Brain microvascular endothelial cell (primary cell): ENCODE results near the gene RNGTT.
A peak's percentile ranks its signal among the peaks of the same experiment; 100 is the strongest.

Source experiments
- DNase-seq: peaks from one replicate; pipeline ENCODE4 v3.0.0-alpha.2; 2020
- H3K27ac ChIP-seq: fragments of 250-450 bp; sonication (Bioruptor Pico); 2 replicates; pipeline ENCODE4 v1.5.1; 2020; ENCODE audit warnings: mild to moderate bottlenecking, moderate library complexity
- H3K27me3 ChIP-seq: fragments of 250-450 bp; sonication (Bioruptor Pico); replicated peaks from 2 replicates; pipeline ENCODE4 v1.5.1; 2020; ENCODE audit warnings: mild to moderate bottlenecking
- H3K36me3 ChIP-seq: fragments of 250-450 bp; sonication (Bioruptor Pico); replicated peaks from 2 replicates; pipeline ENCODE4 v1.5.1; 2020; ENCODE audit warnings: mild to moderate bottlenecking
- H3K4me3 ChIP-seq: 2 replicates; pipeline ENCODE4 v1.5.1; 2011; ENCODE audit warnings: low read depth, mild to moderate bottlenecking, control low read depth, low read length, moderate library complexity
- in situ Hi-C: cut with HindIII; loops from 2 replicates; pipeline ENCODE4 v1.10.0; 2017; ENCODE audit warnings: low sequenced_read_pairs, low pct_ligation_motif_present
- TF ChIP-seq, protein P1 (sequence below): IDR thresholded peaks from 2 replicates; pipeline ENCODE4 v1.5.1; 2011; ENCODE audit warnings: low read depth, mild to moderate bottlenecking, moderate library complexity, low read length, control low read depth, inconsistent platforms; ENCODE audit errors: missing control alignments

The RNGTT gene

DNA sequence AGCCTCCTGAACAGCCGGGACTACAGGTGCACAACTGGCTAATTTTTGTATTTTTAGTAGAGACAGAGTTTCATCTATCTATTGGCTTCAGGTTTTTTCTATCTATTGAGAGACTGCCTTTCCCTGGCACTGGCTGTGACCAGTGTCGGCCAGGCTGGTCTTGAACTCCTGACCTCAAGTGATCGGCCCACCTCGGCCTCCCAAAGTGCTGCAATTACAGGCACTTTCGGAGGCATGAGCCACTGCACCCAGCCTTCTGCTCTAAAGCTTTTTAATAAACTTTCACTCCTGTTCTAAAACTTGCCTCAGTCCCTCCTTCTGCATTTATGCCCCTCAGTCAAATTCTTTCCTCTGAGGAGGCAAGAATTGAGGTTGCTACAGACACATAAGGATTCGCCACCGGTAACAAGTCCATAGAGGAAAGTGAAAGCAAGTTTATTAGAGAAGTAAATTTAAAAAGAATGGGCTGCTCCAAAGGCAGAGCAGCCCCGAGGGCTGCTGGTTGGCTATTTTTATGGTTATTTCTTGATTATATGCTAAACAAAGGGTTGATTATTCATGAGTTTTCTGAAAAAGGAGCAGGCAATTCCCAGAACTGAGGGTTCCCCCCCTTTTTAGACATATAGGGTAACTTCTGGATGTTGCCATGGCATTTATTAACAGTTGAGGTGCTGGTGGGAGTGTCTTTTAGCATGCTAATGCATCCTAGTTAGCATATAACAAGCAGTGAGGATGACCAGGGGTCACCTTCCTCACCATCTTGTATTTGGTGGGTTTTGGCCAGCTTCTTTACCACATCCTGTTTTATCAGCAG, 44.8 kb upstream of the RNGTT start:
- in situ Hi-C loops = no loop called here
- Histone ChIP-seq H3K27ac (no peak overlapping the region), H3K36me3 (no peaks in the 10 kb centered on the region), H3K27me3 (no peaks in the 10 kb centered on the region), H3K4me3 (no peak overlapping the region)
- TF ChIP-seq, protein P1, sequence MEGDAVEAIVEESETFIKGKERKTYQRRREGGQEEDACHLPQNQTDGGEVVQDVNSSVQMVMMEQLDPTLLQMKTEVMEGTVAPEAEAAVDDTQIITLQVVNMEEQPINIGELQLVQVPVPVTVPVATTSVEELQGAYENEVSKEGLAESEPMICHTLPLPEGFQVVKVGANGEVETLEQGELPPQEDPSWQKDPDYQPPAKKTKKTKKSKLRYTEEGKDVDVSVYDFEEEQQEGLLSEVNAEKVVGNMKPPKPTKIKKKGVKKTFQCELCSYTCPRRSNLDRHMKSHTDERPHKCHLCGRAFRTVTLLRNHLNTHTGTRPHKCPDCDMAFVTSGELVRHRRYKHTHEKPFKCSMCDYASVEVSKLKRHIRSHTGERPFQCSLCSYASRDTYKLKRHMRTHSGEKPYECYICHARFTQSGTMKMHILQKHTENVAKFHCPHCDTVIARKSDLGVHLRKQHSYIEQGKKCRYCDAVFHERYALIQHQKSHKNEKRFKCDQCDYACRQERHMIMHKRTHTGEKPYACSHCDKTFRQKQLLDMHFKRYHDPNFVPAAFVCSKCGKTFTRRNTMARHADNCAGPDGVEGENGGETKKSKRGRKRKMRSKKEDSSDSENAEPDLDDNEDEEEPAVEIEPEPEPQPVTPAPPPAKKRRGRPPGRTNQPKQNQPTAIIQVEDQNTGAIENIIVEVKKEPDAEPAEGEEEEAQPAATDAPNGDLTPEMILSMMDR = no peak
- no peak for DNase-seq

- DNase-seq = peak; percentile 1
- no peak overlapping the region for H3K4me3 ChIP-seq
These were observed 44.0 kb upstream of the RNGTT start for GRCh38 chr6:89007209-89008000.

DNA sequence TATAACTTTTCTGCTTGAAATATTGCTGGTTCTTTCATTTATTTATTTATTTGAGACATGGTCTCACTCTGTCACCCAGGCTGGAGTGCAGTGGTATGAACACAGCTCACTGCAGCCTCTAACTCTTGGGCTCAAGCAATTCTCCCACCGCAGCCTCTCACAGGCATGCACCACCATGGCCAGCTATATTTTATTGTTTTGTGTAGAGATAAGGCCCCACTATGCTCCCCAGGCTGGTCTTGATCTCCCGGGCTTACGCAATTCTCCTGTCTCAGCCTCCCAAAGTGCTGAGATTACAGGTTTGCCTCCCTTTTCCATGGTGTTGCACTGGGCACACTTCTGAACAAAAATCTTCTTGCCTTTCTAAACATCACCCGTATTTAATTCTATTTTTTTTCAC, 39.1 kb upstream of the RNGTT start:
- in situ Hi-C loops = no loop called here
- Histone ChIP-seq H3K27ac (no peak overlapping the region), H3K27me3 (no peaks in the 10 kb centered on the region), H3K36me3 (no peaks in the 10 kb centered on the region), H3K4me3 (no peak overlapping the region)
- no peak for DNase-seq
- TF ChIP-seq, protein P1 = no peak

More at GRCh38 chr6:89007209-89008000, 44.0 kb upstream of the RNGTT start:
- Histone ChIP-seq H3K27me3 (no peaks in the 10 kb centered on the region), H3K36me3 (no peaks in the 10 kb centered on the region), H3K27ac (no peak overlapping the region)
- in situ Hi-C loops = no loop called here
- TF ChIP-seq, protein P1 = no peak

GRCh38 chr6:88997327-88997726, 33.9 kb upstream of the RNGTT start:
- TF ChIP-seq, protein P1 = no peak
- H3K27me3 ChIP-seq = no peaks in the 10 kb centered on the region
- in situ Hi-C loops = no loop called here
- H3K4me3 ChIP-seq = no peak overlapping the region
- H3K36me3 ChIP-seq = no peaks in the 10 kb centered on the region
- DNase-seq = no peak
- no peak overlapping the region for H3K27ac ChIP-seq

DNA sequence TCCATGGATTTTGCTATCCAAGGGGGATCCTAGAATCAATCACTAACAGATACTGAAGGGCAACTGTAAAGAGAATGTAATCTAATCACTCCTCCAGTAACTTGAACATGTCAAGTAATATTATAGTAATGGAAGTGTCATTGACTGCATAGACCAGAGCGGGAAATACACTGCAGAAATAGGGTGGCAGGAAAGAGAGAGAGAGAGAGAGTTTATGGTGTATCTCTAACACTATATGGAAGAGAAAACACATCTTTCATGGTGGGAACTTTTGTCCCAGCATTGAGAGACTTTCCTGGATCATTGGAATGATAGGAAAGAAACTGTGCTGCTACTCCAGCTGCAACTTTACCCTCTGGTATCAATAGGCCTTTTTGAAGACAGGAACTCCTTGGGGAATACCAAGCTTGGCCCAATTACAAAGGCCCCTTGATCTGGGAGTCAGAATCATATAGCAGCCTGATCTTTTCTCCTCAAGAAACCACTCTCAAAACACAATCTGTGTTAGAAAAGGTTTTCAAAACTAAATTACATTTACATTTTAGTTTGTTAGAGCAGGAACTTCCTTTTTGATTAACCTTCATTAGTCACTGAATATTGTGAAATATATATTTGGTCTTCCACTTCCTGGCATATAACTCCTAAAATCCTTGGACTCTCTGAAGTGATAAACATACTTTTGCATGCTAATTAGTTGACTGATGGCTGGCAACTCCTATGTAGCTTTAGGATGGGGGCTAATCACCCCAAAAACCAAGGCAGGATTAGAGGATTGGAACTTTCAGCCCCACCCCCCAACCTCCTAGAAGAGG, 29.5 kb upstream of the RNGTT start:
- Histone ChIP-seq H3K27me3 (no peaks in the 10 kb centered on the region), H3K4me3 (no peak overlapping the region), H3K36me3 (no peaks in the 10 kb centered on the region), H3K27ac (no peak overlapping the region)
- no peak for DNase-seq
- in situ Hi-C loops = no loop called here
- TF ChIP-seq, protein P1 = no peak
